GM23248 (cell line): ENCODE results near the gene RNF169. TPM values are rescaled to one million over a fixed set of nuclear protein-coding genes. Genes with fewer than 3 reads are reported as not detected.
A peak's percentile ranks its signal among the peaks of the same experiment; 100 is the strongest.

Source experiments
- DNase-seq: peaks from one replicate; pipeline ENCODE4 v3.0.0-alpha.2; 2015
- H2AFZ ChIP-seq: fragments of 200-600 bp; sonication (generic); 2 replicates; pipeline ENCODE4 v1.6.1; 2016; ENCODE audit warnings: antibody characterized with exemption
- H3F3A ChIP-seq: fragments of 200-600 bp; sonication (generic); 2 replicates; pipeline ENCODE4 v1.6.1; 2016; ENCODE audit warnings: mild to moderate bottlenecking, antibody characterized with exemption, mixed run types; ENCODE audit not compliant: insufficient read depth
- H3K27ac ChIP-seq: fragments of 200-600 bp; sonication (generic); 2 replicates; pipeline ENCODE4 v1.5.1; 2016; ENCODE audit warnings: mild to moderate bottlenecking
- H3K27me3 ChIP-seq: fragments of 200-600 bp; sonication (generic); replicated peaks from 2 replicates; pipeline ENCODE4 v1.6.1; 2016; ENCODE audit warnings: mild to moderate bottlenecking; ENCODE audit not compliant: insufficient read depth
- H3K36me3 ChIP-seq: fragments of 200-600 bp; sonication (generic); 2 replicates; pipeline ENCODE4 v1.6.1; 2016; ENCODE audit warnings: low read depth, mild to moderate bottlenecking
- H3K4me1 ChIP-seq: fragments of 200-600 bp; sonication (generic); 2 replicates; pipeline ENCODE4 v1.6.1; 2016; ENCODE audit warnings: mild to moderate bottlenecking; ENCODE audit not compliant: insufficient read depth
- H3K4me2 ChIP-seq: fragments of 200-600 bp; sonication (generic); one replicate; pipeline ENCODE4 v1.6.1; 2016; ENCODE audit warnings: mild to moderate bottlenecking; ENCODE audit not compliant: unreplicated experiment
- H3K4me3 ChIP-seq: fragments of 200-600 bp; sonication (generic); 2 replicates; pipeline ENCODE4 v1.5.1; 2016; ENCODE audit warnings: mild to moderate bottlenecking
- H3K79me2 ChIP-seq: fragments of 200-600 bp; sonication (generic); 2 replicates; pipeline ENCODE4 v1.6.1; 2016; ENCODE audit warnings: mild to moderate bottlenecking; ENCODE audit not compliant: insufficient read depth
- H3K9ac ChIP-seq: fragments of 200-600 bp; sonication (generic); 2 replicates; pipeline ENCODE4 v1.6.1; 2016; ENCODE audit warnings: mild to moderate bottlenecking
- H3K9me2 ChIP-seq: fragments of 200-600 bp; sonication (generic); 2 replicates; pipeline ENCODE4 v1.6.1; 2016; ENCODE audit warnings: mixed run types, mild to moderate bottlenecking, moderate library complexity; ENCODE audit not compliant: insufficient read depth
- H3K9me3 ChIP-seq: fragments of 200-600 bp; sonication (generic); one replicate; pipeline ENCODE4 v1.6.1; 2017; ENCODE audit warnings: low read depth
- H4K20me1 ChIP-seq: fragments of 200-600 bp; sonication (generic); 2 replicates; pipeline ENCODE4 v1.6.0; 2016; ENCODE audit not compliant: insufficient read depth
- EZH2 ChIP-seq: fragments of 200-600 bp; sonication (generic); IDR thresholded peaks from 2 replicates; pipeline ENCODE4 v1.6.1; 2018; ENCODE audit warnings: antibody characterized with exemption, mild to moderate bottlenecking; ENCODE audit not compliant: insufficient read depth, poor library complexity, severe bottlenecking
- EZH2phosphoT487 ChIP-seq: fragments of 200-600 bp; sonication (generic); IDR thresholded peaks from 2 replicates; pipeline ENCODE4 v1.6.1; 2018; ENCODE audit warnings: antibody characterized with exemption, moderate library complexity, mild to moderate bottlenecking, low read depth; ENCODE audit not compliant: insufficient read depth
- WGBS, 2 experiments: methylation state at CpG; one replicate each; pipeline ENCODE4 v1.1.6; 2015 to 2017; ENCODE audit warnings: low lambda C conversion rate in 2 of 2, low coverage in 1 of 2; ENCODE audit errors: missing lambda C conversion rate in 2 of 2; 5-methylcytosine and 5-hydroxymethylcytosine counted together
- in situ Hi-C: fragments of 300-500 bp; cut with MboI; formaldehyde crosslinking; loops from 2 replicates; pipeline ENCODE4 v1.15.0; 2020
- polyA plus RNA-seq: library from polyadenylated mRNA; unstranded; fragments of >200 nt; fragmentation: Nextera tagmentation; extraction: Ambion mirVana; gene quantifications from 2 replicates; pipeline ENCODE4 v1.2.1, GENCODE V29; 2016
- total RNA-seq: library from RNA; depleted of rRNA; stranded (reverse); fragments of >200 nt; shearing (Covaris generic); gene quantifications from 2 replicates; pipeline ENCODE4 v1.2.3, GENCODE V29; 2014

Gene RNF169
- total and polyA plus RNA-seq, 2 experiments from 2014 or later: 0.79 to 15.8 TPM

DNA sequence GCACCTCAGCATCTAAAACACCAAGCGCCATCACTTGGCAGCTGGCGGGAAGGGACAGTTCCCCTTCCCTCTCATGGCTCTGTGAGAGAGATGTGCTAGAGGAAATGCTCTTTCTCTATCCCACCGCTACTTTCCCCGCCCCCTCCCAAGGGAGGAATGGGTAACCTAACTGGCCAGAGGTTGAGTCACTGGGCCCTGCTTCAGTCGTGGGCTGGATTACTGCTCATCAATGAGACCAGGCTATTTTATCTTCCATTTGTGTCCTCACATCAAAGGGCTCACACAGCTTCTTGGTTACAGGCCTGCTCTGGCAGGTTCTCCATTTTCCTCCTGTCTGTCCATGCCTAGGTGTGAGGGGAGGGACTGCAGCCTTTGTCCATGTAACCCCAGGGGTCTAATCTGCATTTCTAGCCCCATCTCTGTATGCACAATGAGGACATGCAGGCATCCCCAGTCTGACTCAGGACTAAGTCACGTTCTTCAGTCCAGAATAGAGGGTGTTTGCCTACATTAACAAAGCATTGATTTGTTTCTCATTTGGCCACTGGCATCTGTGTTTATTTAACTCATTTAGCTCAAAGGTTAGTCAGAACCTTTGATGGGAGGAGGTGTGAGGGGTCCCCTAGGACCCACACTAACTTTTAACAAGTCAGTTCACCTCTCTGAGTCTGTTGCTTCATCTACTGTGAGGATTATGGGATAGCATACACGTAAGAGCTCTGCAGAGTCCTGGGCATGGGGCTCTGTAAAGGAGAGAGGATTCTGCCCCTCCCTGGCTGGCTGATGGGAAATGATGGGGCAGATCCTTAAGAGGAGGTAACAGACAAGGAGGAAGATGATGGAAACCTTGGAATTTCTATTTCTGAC lies 101.1 kb downstream of the RNF169 start:
- 29 to 32% methylated on average over 7 of the region's 7 CpGs for WGBS, 2 experiments
- DNase-seq: peak; percentile 91
- TF ChIP-seq EZH2 (no peak), EZH2phosphoT487 (no peak)
- no peaks in the 10 kb centered on the region for H3K79me2 ChIP-seq
- peaks cover 22% of the 10 kb centered on the region for H3K4me1 ChIP-seq
- H3F3A ChIP-seq: peaks cover 27% of the 10 kb centered on the region
- H3K27ac ChIP-seq: peak overlapping the region; percentile 78
- peak overlapping the region; percentile 64 for H3K4me2 ChIP-seq
- H3K4me3 ChIP-seq: peak overlapping the region; percentile 6; the same call in 1 of the 2 replicates
- H3K9me2 ChIP-seq: no peaks in the 10 kb centered on the region
- peak overlapping the region; percentile 61 for H2AFZ ChIP-seq
- peak overlapping the region; percentile 35 for H3K9ac ChIP-seq
- no peaks in the 10 kb centered on the region for H4K20me1 ChIP-seq
- no peaks in the 10 kb centered on the region for H3K27me3 ChIP-seq
- H3K36me3 ChIP-seq: no peaks in the 10 kb centered on the region
- no peaks in the 10 kb centered on the region for H3K9me3 ChIP-seq
- in situ Hi-C loops: no loop called here

DNA sequence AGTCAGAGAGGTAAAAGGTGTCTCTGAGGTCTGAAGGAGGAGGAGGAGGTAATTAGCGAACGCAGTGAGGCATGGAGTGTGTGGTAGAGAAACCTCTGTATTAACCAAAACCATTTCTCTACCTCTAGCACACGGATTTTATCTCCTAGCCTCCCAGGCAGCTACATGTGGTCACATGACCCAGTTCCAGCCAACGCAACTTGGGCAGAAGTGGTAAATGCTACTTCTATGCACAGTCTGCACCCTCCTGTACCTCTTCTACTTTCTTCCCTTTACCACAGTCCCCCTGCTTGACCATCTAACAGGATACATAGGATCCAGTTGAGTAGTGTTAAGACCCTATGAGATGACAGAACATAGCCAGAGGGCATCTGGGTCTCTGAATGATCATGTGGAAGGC lies 104.6 kb downstream of the RNF169 start:
- 89 to 92% methylated on average over 4 of the region's 4 CpGs for WGBS, 2 experiments
- Histone ChIP-seq H3K36me3 (no peaks in the 10 kb centered on the region), H3F3A (peaks cover 27% of the 10 kb centered on the region), H3K27me3 (no peaks in the 10 kb centered on the region), H3K9me3 (no peaks in the 10 kb centered on the region), H2AFZ (no peak overlapping the region), H3K9ac (no peak overlapping the region), H3K27ac (no peak overlapping the region), H4K20me1 (no peaks in the 10 kb centered on the region), H3K79me2 (no peaks in the 10 kb centered on the region), H3K4me3 (no peak overlapping the region), H3K4me1 (peaks cover 22% of the 10 kb centered on the region), H3K4me2 (no peak overlapping the region), H3K9me2 (no peaks in the 10 kb centered on the region)
- TF ChIP-seq EZH2phosphoT487 (no peak), EZH2 (no peak)
- in situ Hi-C loops: no loop called here
- no peak for DNase-seq

DNA sequence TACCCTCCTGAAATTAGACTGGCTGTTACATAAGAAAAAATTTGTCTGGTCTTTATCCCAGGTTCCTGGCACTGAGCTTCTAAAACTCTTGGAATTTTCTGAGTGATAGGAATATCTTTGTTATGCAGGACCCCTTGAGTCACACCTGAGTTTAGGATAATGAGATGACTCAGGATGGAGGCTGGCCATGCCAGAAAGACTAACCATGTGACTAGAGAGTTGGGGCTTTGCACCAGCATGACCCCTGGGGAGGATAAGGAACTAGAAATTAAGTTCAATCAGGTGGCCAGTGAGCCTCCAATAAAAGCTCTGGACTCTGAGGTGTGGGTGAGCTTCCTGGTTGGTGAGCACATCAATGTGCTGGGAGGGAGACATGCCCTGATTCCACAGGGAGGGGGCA lies 112.1 kb downstream of the RNF169 start:
- no peak overlapping the region for H2AFZ ChIP-seq
- H3F3A ChIP-seq: no peaks in the 10 kb centered on the region
- no peaks in the 10 kb centered on the region for H4K20me1 ChIP-seq
- no peak overlapping the region for H3K27ac ChIP-seq
- in situ Hi-C loops: no loop called here
- no peak for TF ChIP-seq EZH2phosphoT487
- no peak for TF ChIP-seq EZH2
- H3K4me3 ChIP-seq: no peak overlapping the region
- no peak overlapping the region for H3K4me2 ChIP-seq
- H3K4me1 ChIP-seq: no peaks in the 10 kb centered on the region
- H3K9me2 ChIP-seq: no peaks in the 10 kb centered on the region
- H3K27me3 ChIP-seq: no peaks in the 10 kb centered on the region
- H3K79me2 ChIP-seq: no peaks in the 10 kb centered on the region
- DNase-seq: no peak
- H3K9ac ChIP-seq: no peak overlapping the region
- peaks cover 9% of the 10 kb centered on the region; the same call in 1 of the 2 replicates for H3K36me3 ChIP-seq
- H3K9me3 ChIP-seq: no peaks in the 10 kb centered on the region

GRCh38 chr11:74863410-74863809 lies 114.8 kb downstream of the RNF169 start:
- in situ Hi-C loops: no loop called here
- H3K36me3 ChIP-seq: peaks cover 23% of the 10 kb centered on the region

More at GRCh38 chr11:74863410-74863809, 114.8 kb downstream of the RNF169 start:
- Histone ChIP-seq H3K9me2 (no peaks in the 10 kb centered on the region), H3K27me3 (no peaks in the 10 kb centered on the region), H3K9ac (no peak overlapping the region), H3K4me1 (no peaks in the 10 kb centered on the region), H3F3A (no peaks in the 10 kb centered on the region), H3K4me2 (no peak overlapping the region), H3K4me3 (no peak overlapping the region), H4K20me1 (no peaks in the 10 kb centered on the region), H3K79me2 (no peaks in the 10 kb centered on the region), H3K9me3 (no peaks in the 10 kb centered on the region), H3K27ac (no peak overlapping the region), H2AFZ (no peak overlapping the region)
- no peak for DNase-seq
- WGBS, 2 experiments: 81 to 82% methylated on average over 2 of the region's 2 CpGs
- TF ChIP-seq EZH2phosphoT487 (no peak), EZH2 (no peak)
